ENCODE results near the gene NKX2-2. TPM values are rescaled to one million over a fixed set of nuclear protein-coding genes. Genes with fewer than 3 reads are reported as not detected.
"Not testable (repeated sequence)": the region's sequence is repeated elsewhere in the genome, so short reads cannot be mapped to it uniquely, and the experiment has no call there.

The NKX2-2 gene
- polyA plus RNA-seq, 12 donors, result 0.07 to 0.26 (median 0.20) TPM; not detected in 5

DNA sequence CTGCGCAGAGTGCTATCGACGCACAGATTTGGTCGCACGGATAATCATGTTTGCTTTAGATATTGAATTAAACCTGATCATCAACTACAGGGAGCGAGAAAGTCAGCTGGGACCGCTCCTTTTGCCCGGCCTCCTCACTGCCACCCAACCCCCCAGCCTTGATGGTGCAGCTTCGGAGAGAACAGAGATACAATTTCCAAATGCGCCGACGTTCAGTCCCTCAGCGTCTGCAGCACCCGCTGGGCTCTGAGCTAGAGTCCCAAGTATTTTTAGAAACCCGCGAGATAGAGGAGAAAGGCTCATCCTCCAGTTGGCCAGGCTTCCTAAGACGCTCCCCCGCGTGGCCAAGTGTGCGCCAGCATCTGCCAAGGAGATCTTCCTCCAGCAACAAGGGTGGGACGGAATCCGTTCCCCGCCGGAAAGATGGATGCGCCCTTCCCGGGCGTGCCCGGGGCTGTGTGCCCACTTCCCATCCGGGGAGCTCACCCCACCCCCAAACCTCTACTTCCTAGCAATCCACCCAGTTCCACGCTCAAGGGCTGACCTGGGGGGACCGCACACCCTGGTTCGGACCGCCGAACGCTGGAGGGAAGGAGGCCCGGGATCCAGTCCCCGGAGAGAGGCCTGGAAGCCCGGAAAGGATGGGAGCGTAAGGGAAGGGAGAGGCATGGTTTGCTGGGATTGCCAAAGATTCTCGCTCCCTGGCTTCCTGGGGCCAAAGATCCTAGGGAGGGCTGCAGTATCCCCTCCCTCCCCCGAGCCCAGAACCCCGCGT is 4.1 kb downstream of the NKX2-2 start:
- no peak for DNase-seq

DNA sequence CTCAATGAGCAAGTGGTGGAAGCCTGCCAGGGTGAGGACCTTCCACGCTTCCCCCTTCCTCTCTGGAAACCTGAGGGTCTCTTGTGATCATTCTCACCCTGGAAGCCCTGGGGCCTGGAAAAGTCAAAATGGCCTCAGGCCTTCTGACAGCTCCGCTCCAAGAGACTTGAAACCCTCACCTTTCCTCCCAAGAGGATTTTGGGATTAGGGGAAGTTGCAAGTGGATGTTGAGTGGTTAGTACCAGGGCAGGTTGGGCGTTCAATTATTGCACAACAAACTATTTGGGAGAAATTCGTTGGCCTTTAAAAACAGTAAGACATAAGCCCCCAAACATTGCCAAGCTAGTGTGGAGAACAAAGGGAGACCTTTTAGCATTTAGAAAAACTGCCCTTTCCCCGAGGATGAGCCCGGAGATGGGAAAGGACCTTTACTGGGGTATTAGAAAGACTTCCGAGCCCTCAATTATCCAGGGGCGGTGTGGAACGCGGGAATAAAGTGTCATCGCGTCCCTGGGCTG is 4.7 kb downstream of the NKX2-2 start:
- DNase-seq, result no peak

- DNase-seq, result no peak
Observed at GRCh38 chr20:21508230-21509078, 5.4 kb downstream of the NKX2-2 start.

DNA sequence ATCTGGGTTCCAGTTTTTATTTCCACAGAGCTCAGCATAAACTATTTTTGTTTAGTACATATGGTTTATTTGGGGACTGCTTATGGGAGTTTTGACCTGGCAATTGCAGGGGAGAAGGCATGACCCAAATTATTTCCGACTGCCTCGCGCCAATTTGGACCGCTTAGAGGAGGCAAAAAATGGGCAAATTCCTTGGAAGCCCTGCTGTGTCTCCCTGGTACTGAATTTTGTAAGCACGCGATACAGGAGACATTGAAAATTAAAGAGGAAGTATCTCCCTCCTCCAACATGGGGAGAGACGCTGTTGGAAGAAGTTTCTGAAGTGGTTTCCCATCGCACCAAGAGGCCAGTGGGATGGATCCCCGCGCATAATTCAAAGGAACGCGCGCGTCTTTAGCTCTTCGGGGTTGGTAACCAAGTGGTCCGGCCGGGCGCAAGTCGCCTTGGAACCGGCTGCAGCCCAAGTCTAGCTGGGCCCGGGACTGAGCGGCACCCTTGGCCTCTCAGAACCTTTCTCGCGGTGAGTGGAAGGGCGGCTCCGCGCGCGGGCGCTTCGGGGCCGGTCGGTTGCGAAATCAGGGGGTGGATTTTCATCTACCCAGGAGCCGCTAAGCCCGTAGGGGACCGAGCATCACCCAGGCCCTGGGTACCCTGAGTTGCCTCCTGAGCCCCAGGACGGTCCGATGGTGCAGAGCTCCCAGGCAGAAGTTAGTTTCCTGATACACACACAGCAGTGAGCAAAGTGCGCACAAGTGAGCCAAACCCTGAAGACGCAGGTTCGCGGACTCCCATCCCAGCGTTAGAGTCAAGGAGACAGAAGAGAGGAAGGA is 6.2 kb downstream of the NKX2-2 start:
- DNase-seq, result no peak

DNA sequence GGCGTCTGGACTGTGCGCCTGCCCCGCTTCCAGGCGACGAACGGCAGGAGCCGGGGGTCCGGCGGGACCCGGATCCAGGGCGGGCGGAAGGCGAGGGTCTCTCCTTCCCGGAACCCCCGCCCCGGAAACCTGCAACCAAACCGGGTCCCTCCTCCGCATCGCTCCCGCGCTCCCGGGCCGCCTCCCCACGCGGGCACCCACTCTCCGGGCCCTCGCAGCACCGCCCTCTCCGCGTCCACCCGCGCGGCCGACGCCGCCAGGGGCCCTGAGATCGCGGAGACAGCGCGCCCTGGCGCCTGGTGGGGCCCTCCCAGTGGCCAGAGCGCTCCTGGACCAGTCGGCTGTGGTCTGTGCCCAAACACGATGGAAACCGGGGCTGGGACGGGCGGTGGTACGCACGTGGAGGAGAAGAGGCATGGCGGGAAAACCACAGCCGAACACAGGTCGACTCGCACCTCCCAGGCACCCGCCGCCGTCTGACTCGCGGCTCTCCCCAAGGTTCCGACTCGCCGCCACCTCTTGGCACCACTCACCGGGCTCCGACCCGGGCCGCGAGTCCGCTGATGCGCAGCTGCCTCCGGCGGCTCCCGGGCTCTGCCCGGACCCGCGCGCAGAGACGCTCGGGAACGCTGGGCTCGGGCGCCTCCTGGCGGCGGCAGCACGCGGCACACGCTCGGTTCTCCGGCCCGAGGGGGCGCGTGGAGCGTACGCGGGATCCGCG is 7.9 kb downstream of the NKX2-2 start:
- peak; percentile 46 for DNase-seq

DNA sequence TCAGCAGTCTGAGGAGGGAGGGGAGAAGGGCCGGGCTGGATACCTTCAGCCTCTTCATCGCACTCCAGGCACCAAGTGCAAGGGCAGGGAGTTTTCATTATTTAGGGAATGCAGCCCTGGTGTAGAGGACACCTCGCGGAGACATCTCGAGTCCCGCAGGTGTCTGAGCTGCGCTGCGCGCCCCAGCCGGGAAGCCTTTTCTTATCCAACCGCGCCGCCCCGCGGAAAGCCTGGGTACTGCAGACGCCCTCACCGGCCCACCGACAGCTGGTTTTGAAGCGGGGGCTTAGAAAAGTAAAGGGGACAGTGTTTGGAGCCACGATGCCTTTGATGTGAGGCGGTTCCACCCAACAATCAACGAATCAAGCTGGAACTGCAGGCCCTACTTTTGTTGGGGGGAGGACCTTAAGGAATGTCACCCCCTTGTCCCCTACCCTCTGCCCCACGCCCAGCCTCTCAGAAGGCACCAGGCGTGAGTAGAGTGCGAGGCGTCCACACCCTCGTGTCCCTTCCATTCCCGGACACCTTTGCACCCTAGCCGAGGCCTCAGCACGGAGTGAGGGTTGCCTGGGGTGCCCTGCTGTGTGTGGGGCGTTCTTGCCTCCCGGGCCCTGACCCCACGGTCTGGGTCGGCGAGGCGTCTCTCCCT is 8.6 kb downstream of the NKX2-2 start:
- peak; percentile 41 for DNase-seq

GRCh38 chr20:21504323-21504722 is 9.5 kb downstream of the NKX2-2 start:
- DNase-seq, result no peak

- DNase-seq, result no peak
Observed at GRCh38 chr20:21503345-21503744, 10.5 kb downstream of the NKX2-2 start.

- no peak for DNase-seq
Observed at GRCh38 chr20:21501184-21501583, 12.7 kb downstream of the NKX2-2 start.

- DNase-seq, result no peak
Observed at GRCh38 chr20:21500599-21500998, 13.3 kb downstream of the NKX2-2 start.

DNA sequence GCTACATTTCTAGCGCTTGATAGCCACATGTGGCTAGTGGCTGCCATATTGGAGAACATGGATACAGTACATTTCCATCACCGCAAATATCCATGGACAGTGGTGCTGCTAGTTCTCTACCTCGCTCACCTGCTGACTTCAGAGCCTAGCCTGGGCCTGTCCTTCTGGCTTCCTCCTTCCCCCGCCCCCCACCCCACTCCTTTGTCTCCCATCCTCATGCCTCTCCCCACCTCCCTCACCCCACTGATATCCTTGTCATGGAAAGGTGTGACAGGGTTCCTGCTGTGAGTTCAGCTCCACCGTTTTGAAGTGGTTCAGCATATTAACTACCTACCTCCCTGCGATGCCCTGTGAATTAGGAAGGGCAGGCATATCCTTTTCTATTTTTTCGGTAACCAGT is 14.2 kb downstream of the NKX2-2 start:
- no peak for DNase-seq

DNA sequence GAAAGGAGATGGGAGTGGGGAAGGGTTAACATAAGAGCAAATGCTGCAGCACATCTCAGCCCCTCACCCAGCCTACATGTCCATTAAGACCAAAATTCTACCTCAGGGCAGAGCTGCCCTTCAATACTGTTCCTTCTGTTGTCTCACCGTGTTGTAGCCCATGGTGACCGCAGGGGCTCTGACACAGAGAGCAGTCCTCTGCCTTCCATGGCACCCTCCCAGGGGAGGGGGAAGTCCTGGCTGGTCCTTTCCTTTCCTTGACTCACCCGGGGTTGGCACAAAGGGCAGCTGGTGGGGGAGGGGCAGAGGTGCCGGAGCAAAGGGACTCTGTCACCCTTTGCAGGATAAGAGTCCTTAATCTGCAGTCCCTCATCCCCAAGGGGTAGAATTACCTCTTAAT is 15.2 kb downstream of the NKX2-2 start:
- no peak for DNase-seq

DNA sequence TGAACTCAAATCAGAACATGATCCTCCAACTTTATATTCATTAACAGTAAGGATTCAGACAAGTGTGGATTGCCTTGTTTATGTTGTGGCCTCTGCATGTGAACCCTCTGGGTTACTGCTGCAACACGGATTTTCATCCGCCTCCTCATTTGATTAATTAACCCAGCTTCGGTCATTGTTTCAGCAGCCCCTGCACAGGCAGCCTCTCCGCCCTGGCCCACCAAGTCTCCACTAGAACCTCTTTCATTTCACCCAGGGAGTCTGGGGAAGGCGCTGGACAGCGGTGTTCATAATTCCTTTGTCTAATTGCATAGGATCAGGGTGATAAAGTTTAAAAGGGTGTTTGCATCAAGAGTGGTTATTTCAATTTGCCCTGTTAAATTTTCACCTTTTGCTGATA is 15.7 kb downstream of the NKX2-2 start:
- DNase-seq, result no peak

- DNase-seq, result no peak
Observed at GRCh38 chr20:21496452-21496851, 17.4 kb downstream of the NKX2-2 start.

- no peak for DNase-seq
Observed at GRCh38 chr20:21493049-21493448, 20.8 kb downstream of the NKX2-2 start.

GRCh38 chr20:21490105-21490504 is 23.8 kb downstream of the NKX2-2 start:
- no peak for DNase-seq

DNA sequence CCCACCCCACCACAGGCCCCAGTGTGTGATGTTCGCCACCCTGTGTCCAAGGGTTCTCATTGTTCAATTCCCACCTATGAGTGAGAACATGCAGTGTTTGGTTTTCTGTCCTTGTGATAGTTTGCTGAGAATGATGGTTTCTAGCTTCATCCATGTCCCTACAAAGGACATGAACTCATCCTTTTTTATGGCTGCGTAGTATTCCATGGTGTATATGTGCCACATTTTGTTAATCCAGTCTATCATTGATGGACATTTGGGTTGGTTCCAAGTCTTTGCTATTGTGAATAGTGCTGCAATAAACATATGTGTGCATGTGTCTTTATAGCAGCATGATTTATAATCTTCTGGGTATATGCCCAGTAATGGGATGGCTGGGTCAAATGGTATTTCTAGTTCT is 33.7 kb downstream of the NKX2-2 start:
- not testable (repeated sequence) for DNase-seq

DNA sequence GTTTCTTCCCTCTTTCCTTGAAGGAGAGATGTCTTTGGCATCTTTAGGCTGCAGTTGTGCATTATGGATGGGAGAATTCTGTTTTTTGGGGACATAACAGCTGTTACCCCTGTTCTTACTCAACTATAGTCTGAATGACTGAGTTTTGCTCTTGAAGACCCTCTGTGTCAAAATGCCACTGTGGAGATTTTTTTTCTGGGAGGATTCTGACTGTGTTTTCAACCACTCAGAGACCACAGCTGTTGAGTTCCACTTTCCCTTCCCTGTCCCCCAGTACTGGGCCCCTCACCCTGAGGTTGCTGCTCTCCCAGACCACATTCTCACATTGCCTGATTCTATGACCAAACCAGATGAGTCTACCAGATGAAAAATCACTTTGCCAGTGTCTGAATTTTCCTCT is 48.1 kb downstream of the NKX2-2 start:
- no peak for DNase-seq

- DNase-seq, result no peak
Observed at GRCh38 chr20:21464916-21465315, 48.9 kb downstream of the NKX2-2 start.

Measured in muscle of arm (tissue), 12 donors.